H1 (cell line): ENCODE data around the gene TBC1D9B. TPM values are rescaled to one million over a fixed set of nuclear protein-coding genes. Genes with fewer than 3 reads are reported as not detected.

Experiments
- BRCA1 ChIP-seq: IDR thresholded peaks from 2 replicates; pipeline ENCODE4 v1.6.1; 2012; ENCODE audit warnings: low read depth, low read length, improper control_type of control experiment
- CHD7 ChIP-seq: fragments of 300-600 bp; sonication (generic); IDR thresholded peaks from 2 replicates; pipeline ENCODE4 v1.7.1; 2012; ENCODE audit warnings: low read length, moderate library complexity, mild to moderate bottlenecking, inconsistent platforms; ENCODE audit not compliant: insufficient replicate concordance
- CREB1 ChIP-seq: IDR thresholded peaks from 2 replicates; pipeline ENCODE4 v1.6.1; 2012; ENCODE audit warnings: inconsistent platforms
- EZH2 ChIP-seq: fragments of 200-600 bp; sonication (generic); IDR thresholded peaks from 2 replicates; pipeline ENCODE4 v1.7.1; 2012; ENCODE audit warnings: low read depth, mild to moderate bottlenecking, moderate library complexity, low read length, inconsistent platforms; ENCODE audit not compliant: severe bottlenecking
- GTF2F1 ChIP-seq: IDR thresholded peaks from 2 replicates; pipeline ENCODE4 v1.6.1; 2012; ENCODE audit warnings: low read depth, low read length, improper control_type of control experiment, borderline replicate concordance
- KDM4A ChIP-seq: IDR thresholded peaks from one replicate; pipeline ENCODE4 v1.7.1; 2012; ENCODE audit warnings: low read depth, mild to moderate bottlenecking, moderate library complexity, low read length, inconsistent platforms; ENCODE audit not compliant: severe bottlenecking
- KDM5A ChIP-seq: fragments of 200-600 bp; IDR thresholded peaks from 2 replicates; pipeline ENCODE4 v1.7.1; 2012; ENCODE audit warnings: mild to moderate bottlenecking, low read length, inconsistent platforms, mixed read lengths
- NANOG ChIP-seq: IDR thresholded peaks from 2 replicates; pipeline ENCODE4 v1.6.1; 2011; ENCODE audit warnings: low read length, low read depth, mild to moderate bottlenecking, inconsistent platforms; ENCODE audit not compliant: insufficient read depth, poor library complexity, severe bottlenecking
- PHF8 ChIP-seq: fragments of 200-600 bp; sonication (generic); conservative IDR thresholded peaks from 2 replicates; pipeline ENCODE4 v1.7.1; 2012; ENCODE audit warnings: low read depth, mild to moderate bottlenecking, inconsistent platforms, low read length, moderate library complexity
- RFX5 ChIP-seq: IDR thresholded peaks from 2 replicates; pipeline ENCODE4 v1.6.1; 2011; ENCODE audit warnings: low read depth, low read length, improper control_type of control experiment, borderline replicate concordance
- SAP30 ChIP-seq: fragments of 300-600 bp; sonication (generic); IDR thresholded peaks from 2 replicates; pipeline ENCODE4 v1.7.1; 2012; ENCODE audit warnings: low read length, moderate library complexity, mild to moderate bottlenecking, inconsistent platforms; ENCODE audit not compliant: insufficient read depth, insufficient replicate concordance
- TCF12 ChIP-seq: IDR thresholded peaks from 2 replicates; pipeline ENCODE4 v1.6.1; 2011; ENCODE audit warnings: low read depth, mild to moderate bottlenecking, low read length
- polyA plus RNA-seq, 7 experiments: library from polyadenylated mRNA; depleted of rRNA in 3 of 7; stranded (reverse) in 5 of 7; unstranded in 2 of 7; fragments of >200 nt in 5 of 7; fragments of 200-250 nt in 2 of 7; gene quantifications; 1 replicate in 5 of 7; 2 replicates in 1 of 7; 4 replicates in 1 of 7; pipeline versions ENCODE4 v1.2.1 to v1.2.3, GENCODE V29; 2011 to 2013; ENCODE audit warnings: missing spikeins in 2 of 7, mixed read lengths in 2 of 7
- total RNA-seq: library from RNA; stranded (reverse); fragmentation: NEBNext Ultra II Directional; extraction: Animal tissue kit (Norgen Biotek cat#: 25700); gene quantifications from 2 replicates; pipeline ENCODE4 v1.2.1, GENCODE V29; 2021

The TBC1D9B gene
- total and polyA plus RNA-seq, 2 of the 8 experiments (the other 6 are each of a cell fraction or from before 2014, with no cell fraction given), result 33.6 to 57.1 TPM

DNA sequence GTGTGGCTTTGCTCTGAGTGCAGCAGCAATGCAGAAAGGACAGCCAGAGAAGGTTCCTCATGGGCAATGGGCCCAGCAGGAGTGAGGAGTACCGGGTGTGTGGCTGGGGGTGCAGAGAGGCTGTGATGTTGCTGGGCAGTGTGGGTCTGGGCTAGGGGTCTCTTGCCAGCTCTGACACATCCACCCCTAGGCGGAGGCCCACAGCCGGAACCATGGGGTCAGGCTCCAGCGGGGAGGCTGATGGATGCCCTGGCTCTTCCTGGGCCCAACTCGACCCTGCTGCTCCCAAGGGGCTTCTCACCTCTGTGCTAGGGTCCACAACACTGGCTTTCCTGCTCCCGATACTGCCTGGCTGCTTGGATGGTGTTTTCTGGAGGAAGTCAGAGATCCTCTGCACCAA is 19.9 kb downstream of the TBC1D9B start (continued):
- no peak for TF ChIP-seq CHD7
- no peak for TF ChIP-seq BRCA1
- TF ChIP-seq TCF12, result no peak
- TF ChIP-seq EZH2, result no peak
- no peak for TF ChIP-seq SAP30
- no peak for TF ChIP-seq KDM4A
- TF ChIP-seq GTF2F1, result no peak
- TF ChIP-seq CREB1, result no peak
- no peak for TF ChIP-seq KDM5A
- TF ChIP-seq PHF8, result no peak
- no peak for TF ChIP-seq NANOG
- TF ChIP-seq RFX5, result no peak
